T-helper 2 cell treated with Interferon-gamma antibody and Interleukin-4, amounts not matched to agents 5 μg/mL and 100 μg/mL, for 36 hours (primary cell): ENCODE measurements around the gene DGKQ.

ENCODE experiments used
- DNase-seq: peaks from one replicate; pipeline ENCODE4 v3.0.0; 2021; ENCODE audit warnings: low spot score
- H3K27ac Mint-ChIP-seq: one replicate; pipeline ENCODE4 v1.8.0; 2021; ENCODE audit warnings: mild to moderate bottlenecking, mixed read lengths
- H3K27me3 Mint-ChIP-seq: one replicate; pipeline ENCODE4 v1.8.0; 2021; ENCODE audit warnings: low read depth, mixed read lengths
- H3K36me3 Mint-ChIP-seq: one replicate; pipeline ENCODE4 v1.8.0; 2021; ENCODE audit warnings: low read depth, mixed read lengths
- H3K4me1 Mint-ChIP-seq: one replicate; pipeline ENCODE4 v1.8.0; 2021; ENCODE audit warnings: low read depth, mixed read lengths
- H3K4me3 Mint-ChIP-seq: one replicate; pipeline ENCODE4 v1.8.0; 2022; ENCODE audit warnings: mild to moderate bottlenecking, moderate library complexity, mixed read lengths
- H3K9me3 Mint-ChIP-seq: one replicate; pipeline ENCODE4 v1.8.0; 2021; ENCODE audit warnings: mixed read lengths

DGKQ gene

DNA sequence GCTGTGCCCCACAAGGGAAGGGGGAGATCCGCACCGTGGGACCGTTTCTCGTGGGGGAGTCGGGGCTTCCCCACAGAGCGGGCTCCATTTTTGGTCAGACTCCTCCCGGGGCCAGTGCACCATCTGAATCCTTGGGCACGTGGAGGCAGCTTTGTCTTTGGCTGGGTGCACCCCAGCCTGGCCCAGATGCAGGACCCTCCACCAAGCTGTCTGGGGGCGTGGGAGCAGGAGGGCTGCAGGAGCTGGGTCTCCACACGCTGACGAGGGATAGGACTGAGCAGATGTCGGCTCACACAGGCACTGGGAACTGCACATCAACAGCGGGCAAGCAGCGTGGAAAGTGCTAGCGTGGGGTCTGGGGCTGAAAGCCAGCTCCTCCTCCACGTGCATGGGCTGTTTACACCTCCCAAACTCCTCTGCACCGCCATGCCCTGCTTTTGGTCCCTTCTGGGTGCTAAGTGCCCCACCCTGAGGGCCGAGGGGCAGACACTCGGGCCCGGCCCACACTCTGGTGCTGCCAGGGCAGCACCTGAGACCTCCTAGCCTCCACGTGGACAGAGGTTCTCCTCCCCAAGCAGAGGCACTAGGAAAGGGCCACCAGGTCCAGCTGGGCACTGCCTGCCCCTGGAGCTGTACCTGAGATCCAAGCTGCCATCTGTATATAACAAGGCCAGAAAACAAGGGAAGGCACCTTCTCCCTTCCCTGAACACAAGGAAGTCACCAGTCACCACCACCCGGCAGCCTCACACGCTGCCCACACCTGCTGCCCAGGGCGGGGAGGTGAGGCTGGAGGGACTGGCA, 13.8 kb downstream of the DGKQ start:
- Mint-ChIP-seq H3K4me1 (no peaks in the 10 kb centered on the region), H3K9me3 (no peaks in the 10 kb centered on the region), H3K27me3 (no peaks in the 10 kb centered on the region), H3K36me3 (no peaks in the 10 kb centered on the region), H3K27ac (no peak overlapping the region), H3K4me3 (no peak overlapping the region)
- DNase-seq, result no peak

DNA sequence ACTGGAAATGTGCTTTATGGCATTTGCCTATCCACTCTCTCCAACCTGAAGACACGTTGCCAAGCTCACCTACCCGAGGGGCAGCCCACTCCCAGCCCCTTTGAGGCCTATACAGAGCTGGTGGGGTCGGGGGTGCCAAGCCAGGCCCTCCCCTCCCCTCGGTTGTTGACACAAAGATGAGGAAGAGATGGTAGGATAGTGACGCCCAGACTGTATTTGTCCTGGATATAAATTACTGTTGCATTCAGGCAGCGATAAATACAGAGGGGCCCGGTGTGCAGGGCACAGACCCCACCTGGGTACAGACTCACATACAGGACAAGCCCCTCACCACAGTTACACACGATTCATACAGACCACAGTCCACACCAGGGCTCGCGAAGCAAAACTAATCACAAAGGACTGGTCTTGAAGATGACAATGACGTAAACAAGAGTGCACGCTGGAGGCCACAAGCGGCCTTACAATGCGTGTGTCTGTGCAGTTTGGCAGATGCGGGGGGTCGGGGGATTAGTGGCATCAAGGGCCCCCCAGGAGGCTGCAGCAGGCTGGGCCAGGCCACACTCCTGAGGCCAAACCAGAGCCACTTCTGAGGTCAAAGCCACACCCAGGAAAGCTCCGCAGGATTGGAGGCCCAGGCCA, 14.6 kb downstream of the DGKQ start:
- H3K4me1 Mint-ChIP-seq, result no peaks in the 10 kb centered on the region

GRCh38 chr4:958314-958665, 15.1 kb downstream of the DGKQ start:
- no peaks in the 10 kb centered on the region for H3K4me1 Mint-ChIP-seq
- DNase-seq, result no peak
- H3K27ac Mint-ChIP-seq, result no peak overlapping the region
- H3K4me3 Mint-ChIP-seq, result no peak overlapping the region
- no peaks in the 10 kb centered on the region for H3K27me3 Mint-ChIP-seq
- H3K9me3 Mint-ChIP-seq, result no peaks in the 10 kb centered on the region
- no peaks in the 10 kb centered on the region for H3K36me3 Mint-ChIP-seq

More for the DNA sequence above, 14.6 kb downstream of the DGKQ start:
- H3K36me3 Mint-ChIP-seq, result no peaks in the 10 kb centered on the region
- H3K4me3 Mint-ChIP-seq, result no peak overlapping the region
- no peak overlapping the region for H3K27ac Mint-ChIP-seq
- DNase-seq, result no peak
- no peaks in the 10 kb centered on the region for H3K27me3 Mint-ChIP-seq
- H3K9me3 Mint-ChIP-seq, result no peaks in the 10 kb centered on the region

GRCh38 chr4:957581-958313, 15.6 kb downstream of the DGKQ start:
- no peak overlapping the region for H3K4me3 Mint-ChIP-seq
- no peak for DNase-seq
- H3K36me3 Mint-ChIP-seq, result no peaks in the 10 kb centered on the region
- H3K9me3 Mint-ChIP-seq, result no peaks in the 10 kb centered on the region
- H3K4me1 Mint-ChIP-seq, result no peaks in the 10 kb centered on the region
- H3K27ac Mint-ChIP-seq, result no peak overlapping the region
- H3K27me3 Mint-ChIP-seq, result no peaks in the 10 kb centered on the region

DNA sequence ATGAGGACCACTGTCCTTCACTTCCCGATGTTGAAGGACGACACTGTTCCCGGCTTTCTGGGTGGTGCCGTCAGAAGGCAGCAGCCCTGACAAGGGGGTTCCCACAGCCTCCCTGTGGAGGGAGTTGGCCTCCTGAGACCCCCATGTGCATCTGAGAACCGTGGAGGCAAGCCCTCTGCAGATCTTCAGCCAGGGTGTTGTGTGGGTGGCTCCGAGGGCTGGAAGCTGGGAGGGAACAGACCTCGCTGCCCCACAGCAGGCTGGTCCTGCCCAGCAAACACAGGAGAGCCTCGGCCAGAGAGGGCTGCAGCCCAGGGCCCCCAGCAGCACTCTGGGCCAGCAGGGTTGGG, 16.2 kb downstream of the DGKQ start:
- Mint-ChIP-seq H3K4me1 (no peaks in the 10 kb centered on the region), H3K27ac (no peak overlapping the region), H3K36me3 (no peaks in the 10 kb centered on the region), H3K27me3 (no peaks in the 10 kb centered on the region), H3K9me3 (no peaks in the 10 kb centered on the region), H3K4me3 (no peak overlapping the region)
- DNase-seq, result no peak

DNA sequence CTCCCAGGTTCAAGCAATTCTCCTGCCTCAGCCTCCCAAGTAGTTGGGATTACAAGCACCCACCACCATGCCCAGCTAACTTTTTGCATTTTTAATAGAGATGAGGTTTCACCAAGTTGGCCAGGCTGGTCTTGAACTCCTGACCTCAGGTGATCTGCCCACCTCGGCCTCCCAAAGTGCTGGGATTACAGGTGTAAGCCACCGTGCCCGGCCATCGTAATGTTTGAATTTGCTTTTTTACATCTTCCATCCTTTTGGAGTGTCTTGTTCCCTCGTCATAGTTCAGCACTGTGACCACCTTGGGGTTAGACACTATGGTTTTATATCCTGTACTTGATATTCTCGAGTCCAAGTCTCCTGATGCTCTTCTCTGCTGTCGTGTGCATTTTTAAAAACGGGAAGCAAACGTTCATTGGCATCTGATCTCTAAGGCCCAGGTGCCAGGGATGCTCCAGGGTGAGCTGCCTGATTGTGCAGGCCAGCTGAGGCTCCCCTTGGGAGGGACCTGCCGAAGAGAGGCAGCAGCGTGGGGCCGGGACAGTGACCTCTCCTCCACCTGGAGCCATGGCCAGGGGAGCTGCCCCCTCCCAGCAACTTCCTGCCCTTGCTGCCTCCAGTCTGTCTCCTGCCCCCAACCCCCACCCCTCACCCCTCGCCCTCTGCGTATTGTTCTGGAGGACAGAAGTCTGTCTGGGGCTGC, 16.7 kb downstream of the DGKQ start:
- H3K4me1 Mint-ChIP-seq, result no peaks in the 10 kb centered on the region
- no peaks in the 10 kb centered on the region for H3K27me3 Mint-ChIP-seq
- no peaks in the 10 kb centered on the region for H3K9me3 Mint-ChIP-seq
- H3K4me3 Mint-ChIP-seq, result no peak overlapping the region
- no peak overlapping the region for H3K27ac Mint-ChIP-seq
- no peaks in the 10 kb centered on the region for H3K36me3 Mint-ChIP-seq
- no peak for DNase-seq

GRCh38 chr4:955931-956381, 17.4 kb downstream of the DGKQ start:
- no peak overlapping the region for H3K27ac Mint-ChIP-seq
- no peak for DNase-seq
- H3K36me3 Mint-ChIP-seq, result no peaks in the 10 kb centered on the region
- no peaks in the 10 kb centered on the region for H3K27me3 Mint-ChIP-seq
- H3K9me3 Mint-ChIP-seq, result no peaks in the 10 kb centered on the region
- no peak overlapping the region for H3K4me3 Mint-ChIP-seq
- no peaks in the 10 kb centered on the region for H3K4me1 Mint-ChIP-seq

DNA sequence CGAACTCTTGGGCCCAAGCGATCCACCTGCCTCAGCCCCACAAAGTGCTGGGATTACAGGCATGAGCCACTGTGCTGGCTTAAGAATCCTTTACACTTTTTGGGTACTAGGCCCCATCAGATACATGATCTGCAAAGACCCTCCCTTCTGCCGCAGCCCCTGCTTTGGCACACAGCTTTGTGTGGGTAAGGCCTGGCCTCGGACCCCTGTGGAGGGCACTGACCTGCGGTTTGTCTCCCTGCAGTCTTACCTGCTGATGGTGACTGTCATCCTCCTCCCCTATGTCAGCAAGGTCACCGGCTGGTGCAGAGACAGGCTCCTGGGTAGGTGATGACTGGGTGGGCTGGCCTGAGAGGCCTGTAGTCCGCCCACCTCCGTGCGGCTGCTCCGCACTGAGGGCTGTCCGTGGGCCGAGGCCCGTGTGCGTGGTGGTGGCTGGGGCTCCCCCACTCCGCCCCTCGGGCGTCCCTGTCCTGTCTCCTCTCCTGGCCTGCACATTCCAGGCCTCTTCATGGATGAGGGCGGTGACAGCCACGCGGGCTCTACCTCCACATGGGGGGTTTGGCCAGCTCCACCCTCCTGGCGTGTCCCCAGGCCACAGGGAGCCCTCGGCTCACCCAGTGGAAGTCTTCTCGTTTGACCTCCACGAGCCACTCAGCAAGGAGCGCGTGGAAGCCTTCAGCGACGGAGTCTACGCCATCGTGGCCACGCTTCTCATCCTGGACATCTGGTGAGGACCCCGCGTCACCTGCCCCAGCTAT, 18.0 kb downstream of the DGKQ start:
- no peak overlapping the region for H3K27ac Mint-ChIP-seq
- no peaks in the 10 kb centered on the region for H3K36me3 Mint-ChIP-seq
- H3K4me1 Mint-ChIP-seq, result no peaks in the 10 kb centered on the region
- no peaks in the 10 kb centered on the region for H3K27me3 Mint-ChIP-seq
- no peak overlapping the region for H3K4me3 Mint-ChIP-seq
- H3K9me3 Mint-ChIP-seq, result no peaks in the 10 kb centered on the region
- no peak for DNase-seq

DNA sequence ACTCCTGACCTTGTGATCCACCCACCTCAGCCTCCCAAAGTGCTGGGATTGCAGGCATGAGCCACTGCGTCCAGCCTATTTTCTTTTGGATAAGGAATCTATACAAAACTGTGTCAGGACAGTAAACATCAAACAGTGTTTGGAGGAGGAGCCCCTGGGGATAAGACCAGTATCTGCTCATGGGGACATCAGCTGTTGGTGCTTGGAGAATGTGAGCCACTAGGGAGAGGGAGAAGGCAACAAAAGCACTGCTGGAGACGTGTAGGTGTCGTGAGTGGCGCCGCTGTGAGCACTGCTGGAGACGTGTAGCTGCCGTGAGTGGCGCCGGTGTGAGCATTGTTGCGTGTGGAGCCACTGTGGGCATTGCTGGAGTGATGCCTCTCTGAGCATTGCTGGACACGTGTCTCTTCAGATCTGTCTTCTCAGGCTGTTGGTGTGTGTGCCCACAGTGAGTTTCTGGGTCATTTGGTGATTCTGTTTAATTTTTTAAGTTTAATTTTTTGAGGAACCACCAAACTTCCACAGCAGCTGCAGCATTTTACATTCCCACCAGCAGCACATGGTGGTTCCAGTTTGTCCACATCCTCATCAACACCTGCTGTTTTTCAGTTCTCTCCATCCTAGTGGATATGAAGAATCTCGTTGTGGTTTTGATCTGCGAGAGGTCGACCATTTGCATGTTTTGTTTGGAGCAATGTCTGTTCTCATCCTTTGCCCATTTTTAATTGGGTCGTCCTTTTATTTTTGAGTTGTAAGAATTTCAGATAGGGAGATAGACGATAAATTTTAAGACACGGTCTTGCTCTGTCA, 19.0 kb downstream of the DGKQ start:
- no peaks in the 10 kb centered on the region for H3K4me1 Mint-ChIP-seq
- H3K27ac Mint-ChIP-seq, result no peak overlapping the region
- DNase-seq, result no peak
- no peaks in the 10 kb centered on the region for H3K9me3 Mint-ChIP-seq
- H3K4me3 Mint-ChIP-seq, result no peak overlapping the region
- H3K36me3 Mint-ChIP-seq, result no peaks in the 10 kb centered on the region
- H3K27me3 Mint-ChIP-seq, result no peaks in the 10 kb centered on the region

GRCh38 chr4:953574-953915, 19.8 kb downstream of the DGKQ start:
- no peak for DNase-seq
- Mint-ChIP-seq H3K27ac (no peak overlapping the region), H3K9me3 (no peaks in the 10 kb centered on the region), H3K36me3 (no peaks in the 10 kb centered on the region), H3K4me1 (no peaks in the 10 kb centered on the region), H3K27me3 (no peaks in the 10 kb centered on the region), H3K4me3 (no peak overlapping the region)

- H3K27me3 Mint-ChIP-seq, result no peaks in the 10 kb centered on the region
- no peak for DNase-seq
- H3K27ac Mint-ChIP-seq, result no peak overlapping the region
- no peaks in the 10 kb centered on the region for H3K36me3 Mint-ChIP-seq
- H3K4me3 Mint-ChIP-seq, result no peak overlapping the region
- no peaks in the 10 kb centered on the region for H3K9me3 Mint-ChIP-seq
- H3K4me1 Mint-ChIP-seq, result no peaks in the 10 kb centered on the region
These were observed 20.3 kb downstream of the DGKQ start for GRCh38 chr4:952881-953573.

DNA sequence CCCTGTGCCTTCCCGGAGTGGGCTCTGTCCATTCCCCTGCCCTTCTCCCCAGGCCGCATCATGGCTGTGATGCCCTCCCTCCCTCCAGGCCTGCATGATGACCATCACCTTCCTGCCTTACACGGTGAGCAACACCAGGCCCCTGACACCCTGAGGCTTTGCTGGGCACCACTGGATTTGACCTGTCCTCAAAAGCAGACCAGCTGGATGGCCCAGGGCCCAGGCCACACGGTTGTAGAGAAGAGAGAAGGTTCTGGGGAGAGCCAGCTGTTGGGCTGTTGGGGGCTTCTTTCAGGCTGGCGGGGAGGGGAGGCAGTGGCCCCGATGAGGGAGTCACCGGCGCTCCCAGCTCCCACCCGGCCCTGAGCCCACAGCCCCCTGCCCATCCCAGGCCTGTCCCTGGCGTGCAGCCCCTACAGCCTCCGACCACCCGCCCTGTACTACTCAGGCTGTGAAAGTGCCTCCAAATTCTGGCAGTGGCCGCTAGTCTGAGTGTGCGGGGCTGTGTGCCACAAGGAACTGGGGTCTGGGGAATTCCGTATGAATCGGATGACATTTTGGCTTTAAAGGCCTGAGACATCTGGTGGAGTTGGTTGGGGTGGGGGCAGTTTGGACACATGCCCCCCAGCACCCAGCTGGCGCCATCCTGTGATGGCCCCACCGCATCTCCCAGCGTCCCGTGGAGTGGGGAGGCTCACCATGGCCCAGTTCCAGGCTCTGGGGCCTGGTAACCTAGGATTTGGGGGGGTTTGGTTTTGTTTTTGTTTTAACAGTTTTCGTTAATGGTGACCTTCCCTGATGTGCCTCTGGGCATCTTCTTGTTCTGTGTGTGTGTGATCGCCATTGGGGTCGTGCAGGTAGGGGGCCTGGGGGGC, 21.5 kb downstream of the DGKQ start:
- H3K4me1 Mint-ChIP-seq, result no peaks in the 10 kb centered on the region
- H3K4me3 Mint-ChIP-seq, result no peak overlapping the region
- no peaks in the 10 kb centered on the region for H3K36me3 Mint-ChIP-seq
- no peaks in the 10 kb centered on the region for H3K9me3 Mint-ChIP-seq
- DNase-seq, result no peak
- no peak overlapping the region for H3K27ac Mint-ChIP-seq
- H3K27me3 Mint-ChIP-seq, result no peaks in the 10 kb centered on the region
